ENCODE data around the gene SNAI3.

SNAI3 gene

GRCh38 chr16:88691129-88691813 lies 5.0 kb upstream of the SNAI3 start:
- H3K4me3 ChIP-seq (ENCODE audit: control insufficient read depth, low read depth, low read length), result no peak overlapping the region
- no peak for DNase-seq (ENCODE audit: low read depth)
- TF ChIP-seq CTCF (conservative IDR thresholded peaks at IDR 0.05; ENCODE audit: control insufficient read depth, insufficient read depth, low read depth, low read length), result no peak

GRCh38 chr16:88690341-88691128 lies 4.2 kb upstream of the SNAI3 start:
- DNase-seq (ENCODE audit: low read depth), result no peak
- no peak overlapping the region for H3K4me3 ChIP-seq (ENCODE audit: control insufficient read depth, low read depth, low read length)
- TF ChIP-seq CTCF (conservative IDR thresholded peaks at IDR 0.05; ENCODE audit: control insufficient read depth, insufficient read depth, low read depth, low read length), result no peak

GRCh38 chr16:88688013-88688778 lies 1.9 kb upstream of the SNAI3 start:
- H3K4me3 ChIP-seq (ENCODE audit: control insufficient read depth, low read depth, low read length), result no peak overlapping the region
- no peak for TF ChIP-seq CTCF (conservative IDR thresholded peaks at IDR 0.05; ENCODE audit: control insufficient read depth, insufficient read depth, low read depth, low read length)
- DNase-seq (ENCODE audit: low read depth), result no peak

GRCh38 chr16:88687676-88688012 lies 1.3 kb upstream of the SNAI3 start:
- no peak for TF ChIP-seq CTCF (conservative IDR thresholded peaks at IDR 0.05; ENCODE audit: control insufficient read depth, insufficient read depth, low read depth, low read length)

GRCh38 chr16:88687254-88687576 lies 908 bp upstream of the SNAI3 start:
- DNase-seq (ENCODE audit: low read depth), result no peak
- TF ChIP-seq CTCF (conservative IDR thresholded peaks at IDR 0.05; ENCODE audit: control insufficient read depth, insufficient read depth, low read depth, low read length), result no peak
- H3K4me3 ChIP-seq (ENCODE audit: control insufficient read depth, low read depth, low read length), result no peak overlapping the region

More at GRCh38 chr16:88687676-88688012, 1.3 kb upstream of the SNAI3 start:
- no peak for DNase-seq (ENCODE audit: low read depth)
- no peak overlapping the region for H3K4me3 ChIP-seq (ENCODE audit: control insufficient read depth, low read depth, low read length)

GRCh38 chr16:88686062-88686438 lies 257 bp downstream of the SNAI3 start:
- no peak for DNase-seq (ENCODE audit: low read depth)
- peak overlapping the region; percentile 33 for H3K4me3 ChIP-seq (ENCODE audit: control insufficient read depth, low read depth, low read length)
- no peak for TF ChIP-seq CTCF (conservative IDR thresholded peaks at IDR 0.05; ENCODE audit: control insufficient read depth, insufficient read depth, low read depth, low read length)
